A172 (cell line): ENCODE data around the gene H2AZ1. TPM values are rescaled to one million over a fixed set of nuclear protein-coding genes. Genes with fewer than 3 reads are reported as not detected.
"Not testable (repeated sequence)": the region's sequence is repeated elsewhere in the genome, so short reads cannot be mapped to it uniquely, and the experiment has no call there.

Experiments
- DNase-seq: peaks from one replicate; pipeline ENCODE4 v3.0.0-alpha.2; 2015; ENCODE audit warnings: low spot score
- total RNA-seq: library from RNA; depleted of rRNA; stranded (reverse); fragments of >200 nt; shearing (Covaris generic); gene quantifications from 2 replicates; pipeline ENCODE4 v1.2.3, GENCODE V29; 2014; rRNA removed

H2AZ1 gene
- total RNA-seq: 669 and 1,047 TPM in 2 replicates

DNA sequence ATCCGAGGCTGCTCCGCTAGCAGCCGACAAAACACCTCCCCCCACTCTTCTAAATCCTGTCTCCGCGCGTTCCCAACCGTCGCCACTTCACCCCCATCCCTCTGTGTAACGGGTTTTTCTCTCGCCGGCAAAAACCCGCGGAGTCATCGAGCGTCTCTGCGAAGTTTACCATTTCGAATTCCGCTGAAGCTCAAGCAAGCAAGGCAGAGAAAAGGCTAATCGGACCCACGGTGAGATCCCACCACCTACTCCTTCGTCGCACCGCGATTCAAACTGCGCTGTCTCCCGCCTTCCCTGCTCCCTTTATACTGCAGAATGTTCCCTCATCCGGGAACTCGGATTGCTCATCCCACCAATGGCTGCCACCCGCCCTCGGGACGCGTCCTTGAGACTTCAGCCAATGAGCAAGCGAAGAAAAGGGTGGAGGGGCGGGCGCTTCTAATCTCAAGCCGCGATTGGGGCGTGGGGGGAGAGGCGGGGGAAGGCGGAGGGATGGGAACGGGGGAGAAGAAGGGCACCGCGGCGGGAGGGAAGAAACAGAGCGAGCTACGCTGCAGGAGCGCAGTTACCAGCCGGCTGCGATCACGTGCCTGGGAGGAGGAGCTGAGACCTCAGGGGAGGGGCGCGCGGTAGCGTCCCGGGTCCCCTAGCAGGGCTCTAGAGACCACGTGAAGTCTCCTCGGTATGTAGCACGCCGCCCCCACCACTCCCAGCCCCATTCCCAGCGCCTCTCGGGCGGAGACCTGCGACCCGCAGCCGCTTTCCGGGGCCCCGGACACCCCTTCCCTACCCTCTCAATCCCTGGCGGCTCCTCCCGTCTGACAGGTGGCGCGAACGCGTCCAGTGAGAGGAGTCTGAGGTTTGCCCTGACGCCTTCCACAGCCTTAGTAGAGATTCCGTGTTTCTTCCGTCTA lies at the start of gene H2AZ1:
H2AZ1 (minus strand) TSS at position 277 of the 914 bp plus-strand sequence; CDS start at position 172, 105 bp downstream.
- DNase-seq: peak; percentile 96

DNA sequence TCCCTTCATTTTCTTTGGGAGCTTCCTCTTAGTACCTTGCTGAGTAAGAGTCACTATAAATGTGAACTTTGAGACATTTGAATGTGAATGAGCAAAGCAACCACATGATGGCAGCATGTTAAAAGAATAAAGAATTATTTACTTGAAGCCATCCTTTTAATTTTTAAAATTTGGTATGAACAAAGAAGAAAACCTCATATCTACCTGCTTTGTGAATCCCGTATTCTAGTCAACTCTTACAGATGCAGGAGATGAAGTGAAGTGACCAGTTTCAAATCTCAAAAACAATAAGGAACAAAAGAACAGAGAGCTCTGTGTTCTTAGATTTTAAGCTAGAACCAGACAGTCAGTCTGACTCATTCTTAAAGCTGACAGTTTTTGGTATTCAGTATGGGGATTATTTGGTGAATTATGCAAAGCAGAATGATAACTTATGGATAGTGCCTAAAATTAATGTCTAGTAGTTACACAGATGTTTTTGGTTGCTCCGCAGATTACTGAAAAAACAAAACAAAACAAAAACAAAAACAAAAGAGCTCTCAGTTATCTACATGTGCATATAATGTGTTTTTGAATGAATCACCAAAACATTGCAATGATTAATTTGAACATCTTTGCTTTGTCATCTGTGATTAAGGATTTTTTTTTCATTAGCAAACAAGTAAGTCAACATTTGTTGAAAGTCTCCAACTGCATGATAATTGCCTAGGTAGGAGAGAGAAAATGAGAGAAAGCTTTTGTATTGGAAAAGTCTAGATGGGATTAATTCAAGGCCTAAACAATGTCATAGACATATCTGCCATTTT lies 48.2 kb upstream of the H2AZ1 start:
- peak; percentile 31 for DNase-seq

DNA sequence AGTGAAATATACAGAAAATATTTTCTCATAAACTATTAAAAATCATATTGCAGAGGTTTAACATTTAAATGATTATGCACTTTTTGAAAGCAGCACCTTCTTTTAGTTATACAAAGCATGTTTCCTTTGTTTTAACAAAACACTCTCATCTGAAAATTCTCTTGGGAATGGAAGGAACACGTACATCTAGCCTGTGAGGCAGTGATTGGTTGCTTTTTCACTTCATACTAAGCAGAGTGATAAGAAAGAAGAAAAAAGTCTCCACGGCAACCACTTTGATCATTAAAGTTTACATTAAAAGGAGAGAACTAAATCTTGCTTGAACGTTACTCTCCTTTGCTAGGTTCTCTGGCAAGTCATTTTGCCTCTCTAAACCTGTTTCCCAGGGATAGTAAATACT lies 41.7 kb upstream of the H2AZ1 start:
- DNase-seq: no peak

DNA sequence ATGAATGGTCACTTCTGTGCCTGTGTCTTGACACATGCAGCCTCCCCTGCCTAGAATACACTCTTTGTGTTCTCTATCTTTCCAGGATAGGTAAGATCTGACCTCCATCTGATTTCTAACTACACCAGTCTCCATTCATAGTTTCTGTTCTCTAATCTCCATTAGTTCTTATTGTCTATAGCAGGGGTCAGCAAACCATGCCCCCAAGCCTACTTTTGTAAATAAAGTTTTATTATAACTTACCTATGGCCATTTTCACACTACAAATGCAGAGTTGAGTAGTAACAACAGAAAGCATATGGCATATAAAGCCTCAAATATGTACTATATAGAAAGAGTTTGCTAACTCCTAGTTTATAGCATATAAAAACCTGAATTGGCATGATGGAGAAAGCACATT lies 37.6 kb upstream of the H2AZ1 start:
- DNase-seq: no peak

DNA sequence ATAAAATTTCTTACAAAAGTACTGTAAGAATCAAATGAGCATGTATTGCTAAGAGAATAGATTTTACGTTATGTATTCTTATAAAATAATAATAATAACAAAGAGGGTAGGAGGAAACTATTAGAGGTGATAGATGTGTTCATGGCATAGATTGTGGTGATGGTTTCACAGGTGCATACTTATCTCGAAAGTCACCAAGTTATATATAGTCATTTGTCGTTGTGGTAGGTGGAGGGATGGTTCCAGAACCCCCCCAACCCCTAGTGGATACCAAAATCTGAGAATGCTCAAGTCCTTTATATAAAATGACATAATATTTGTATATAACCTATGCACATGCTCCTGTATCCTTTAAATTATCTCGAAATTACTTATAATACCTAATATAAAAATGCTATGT lies 36.7 kb upstream of the H2AZ1 start:
- no peak for DNase-seq

DNA sequence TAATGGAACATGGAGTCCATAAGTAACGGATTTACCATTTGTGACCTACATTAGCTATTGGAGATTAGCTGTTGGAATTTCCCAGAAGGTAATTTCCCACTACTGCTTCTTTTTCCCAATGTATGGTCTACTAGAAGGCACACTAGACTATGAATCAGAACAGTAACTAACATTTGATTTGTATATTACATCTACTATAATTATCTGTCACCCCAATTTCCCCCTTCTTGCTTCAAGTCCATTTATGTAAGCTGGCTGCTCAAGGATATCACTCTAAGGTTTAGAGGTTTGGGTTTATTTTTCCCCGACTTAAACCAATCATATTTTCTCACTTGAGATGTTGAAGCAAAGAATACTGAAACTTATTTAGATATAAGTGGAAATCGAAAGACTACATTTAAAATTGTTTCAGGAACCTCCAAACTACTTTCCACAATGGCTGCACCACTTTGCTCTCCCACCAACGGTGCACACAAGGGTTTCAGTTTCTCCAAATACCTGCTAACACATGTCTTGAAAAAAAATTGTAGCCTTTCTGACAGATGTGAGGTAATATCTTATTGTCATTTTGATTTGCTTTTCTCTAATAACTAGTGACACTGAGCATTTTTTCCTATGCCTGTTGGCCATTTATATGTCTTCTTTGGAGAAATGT lies 33.3 kb upstream of the H2AZ1 start:
- no peak for DNase-seq

DNA sequence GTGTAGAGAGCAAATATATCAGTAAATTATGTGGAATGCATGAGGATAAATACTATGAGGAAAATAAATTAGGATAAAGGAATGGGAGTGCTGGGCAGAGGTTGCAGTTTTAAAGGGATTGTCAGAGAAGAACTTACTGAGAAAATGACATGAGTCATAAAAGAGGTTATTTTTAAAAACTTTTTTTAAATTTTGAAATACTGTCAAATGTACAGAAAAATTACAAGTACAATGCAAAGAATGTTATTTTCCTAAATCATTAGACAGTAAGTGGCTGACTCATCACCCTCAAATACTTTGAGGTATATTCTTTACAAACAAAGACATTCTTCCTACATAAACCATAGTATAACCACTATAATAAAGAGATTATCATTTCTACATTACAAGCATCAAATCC lies 29.8 kb upstream of the H2AZ1 start:
- DNase-seq: no peak

DNA sequence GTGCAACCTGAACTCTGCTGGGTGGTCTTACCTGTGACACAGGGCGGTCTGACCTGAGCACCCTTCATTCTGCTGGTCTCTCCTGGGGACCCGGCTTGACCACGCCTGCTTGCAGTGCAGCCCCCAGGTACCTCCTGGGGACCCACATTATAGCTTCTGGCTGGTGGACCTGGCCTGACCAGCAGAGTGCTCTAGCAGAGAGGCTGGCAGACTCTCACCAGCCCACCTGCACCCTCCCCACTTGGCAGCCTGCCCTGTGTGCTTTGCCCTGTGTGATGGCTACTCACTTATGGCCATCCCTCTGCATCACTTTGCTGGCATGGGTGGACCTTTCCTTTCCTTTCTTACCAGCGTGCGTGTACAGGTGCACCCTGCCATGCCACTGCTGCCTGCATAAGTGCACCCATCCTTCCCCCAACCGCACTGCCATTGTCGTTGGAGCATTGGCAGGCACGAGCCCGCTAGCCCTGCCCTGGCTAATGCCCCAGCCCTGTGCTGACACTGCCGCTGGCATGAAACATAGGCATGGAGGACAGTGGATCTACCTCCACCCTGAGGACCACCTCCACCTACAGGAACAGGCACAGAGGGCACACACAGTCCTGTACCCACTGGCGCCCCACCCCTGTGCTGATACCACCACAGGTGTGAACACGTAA lies 21.5 kb upstream of the H2AZ1 start:
- no peak for DNase-seq

DNA sequence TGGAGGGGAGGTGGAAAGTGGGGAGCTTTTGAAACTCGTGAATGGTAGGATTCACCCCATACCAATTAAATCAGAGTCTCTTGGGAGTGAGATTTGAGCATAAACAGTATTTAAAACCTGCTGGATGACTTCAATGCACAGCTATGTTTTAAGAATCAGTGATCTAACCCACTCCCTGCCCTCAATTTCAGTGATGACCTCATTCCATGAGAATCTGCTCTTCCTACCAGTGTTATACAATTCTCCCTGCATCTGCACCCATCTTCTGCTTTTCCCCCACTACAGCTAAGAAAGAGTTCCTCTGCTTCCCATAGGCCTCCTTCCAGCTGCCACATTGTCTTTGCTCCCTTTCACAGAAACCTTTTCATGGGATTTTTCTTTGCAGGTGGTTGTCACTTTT lies 18.3 kb upstream of the H2AZ1 start:
- peak; percentile 72 for DNase-seq

DNA sequence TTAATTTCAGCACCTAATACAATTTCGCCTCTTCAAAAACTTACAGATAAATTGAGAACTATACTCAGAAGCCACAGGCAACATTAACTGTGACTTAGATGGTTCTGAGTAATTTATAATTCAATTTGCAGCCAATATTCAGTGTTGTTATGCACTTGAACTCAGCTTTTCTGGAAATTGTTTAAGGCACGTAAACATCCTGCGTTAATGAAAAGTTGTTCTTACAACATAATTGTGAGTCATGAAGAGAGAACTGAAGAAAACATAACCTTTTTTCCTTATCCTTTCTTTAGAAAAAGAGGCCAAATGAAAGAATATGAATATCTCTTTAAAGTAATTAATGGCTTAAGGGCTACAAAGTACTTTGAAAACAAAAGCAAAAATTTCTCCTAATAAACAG lies 16.6 kb upstream of the H2AZ1 start:
- no peak for DNase-seq

DNA sequence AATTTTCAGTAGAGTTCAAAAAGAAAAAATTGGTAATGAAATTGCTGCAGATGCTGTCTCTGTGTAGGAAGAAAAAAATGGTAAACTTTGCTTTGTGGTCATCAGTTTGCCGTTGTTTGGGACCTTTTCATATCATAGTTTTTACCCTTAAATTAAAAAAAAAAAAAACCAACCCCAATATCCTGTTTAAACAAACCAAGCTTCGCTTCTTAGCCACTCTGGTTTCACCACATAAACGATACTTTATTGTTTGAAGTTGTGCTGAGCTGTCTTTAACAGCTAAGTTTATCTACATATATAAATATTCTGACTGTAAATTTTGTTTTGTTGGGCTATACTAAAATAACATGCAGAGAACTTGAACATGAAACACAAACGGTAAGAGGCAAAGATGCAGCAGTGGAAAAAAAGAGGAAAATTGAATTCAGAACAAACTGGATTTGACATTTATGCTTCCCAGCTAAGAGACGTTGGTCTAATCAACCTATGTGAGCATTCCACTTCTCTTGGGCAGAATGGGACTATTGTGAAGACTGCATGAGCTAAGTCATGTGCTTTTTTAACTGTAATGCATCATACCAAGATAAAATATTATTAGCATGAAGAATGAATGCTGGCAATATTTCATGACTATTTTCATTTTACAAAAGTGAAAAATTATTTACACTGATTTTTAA lies 15.7 kb upstream of the H2AZ1 start:
- DNase-seq: no peak

DNA sequence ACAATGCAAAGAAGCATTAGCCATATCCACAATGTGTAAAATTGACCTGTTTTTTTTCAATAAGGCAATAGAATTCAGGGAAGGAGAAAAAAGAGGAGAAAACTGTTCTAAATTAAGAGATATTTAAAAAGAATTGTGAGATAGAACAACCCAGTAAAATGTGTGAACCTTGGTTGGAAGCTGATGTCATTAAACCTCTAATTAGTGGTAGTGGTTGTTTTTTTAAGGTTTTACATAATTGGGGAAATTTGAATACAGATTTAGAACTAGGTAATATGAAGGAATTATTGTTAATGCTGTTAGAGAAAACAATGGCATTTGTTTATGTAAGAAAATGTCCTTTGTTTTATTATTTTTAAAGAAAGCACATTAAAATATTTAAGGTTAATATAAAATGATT lies 15.1 kb upstream of the H2AZ1 start:
- DNase-seq: no peak

DNA sequence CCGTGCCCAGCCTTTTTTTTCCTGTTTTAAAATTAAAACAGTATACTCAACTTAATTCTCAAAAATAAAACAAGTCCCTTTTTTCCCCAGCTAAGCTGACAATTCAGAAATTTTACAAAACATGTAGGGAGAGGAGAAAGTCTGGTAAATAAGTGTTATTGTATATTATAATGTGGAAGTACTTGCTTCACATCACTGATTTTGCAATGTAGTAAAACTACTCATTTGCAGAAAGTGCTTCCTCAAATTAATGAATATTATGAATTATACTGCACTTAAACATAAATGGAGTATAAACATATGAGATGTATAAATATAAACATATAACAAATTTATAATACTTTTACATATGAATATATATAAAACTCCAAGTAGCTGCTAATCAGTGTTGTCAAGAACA lies 11.6 kb upstream of the H2AZ1 start:
- no peak for DNase-seq

DNA sequence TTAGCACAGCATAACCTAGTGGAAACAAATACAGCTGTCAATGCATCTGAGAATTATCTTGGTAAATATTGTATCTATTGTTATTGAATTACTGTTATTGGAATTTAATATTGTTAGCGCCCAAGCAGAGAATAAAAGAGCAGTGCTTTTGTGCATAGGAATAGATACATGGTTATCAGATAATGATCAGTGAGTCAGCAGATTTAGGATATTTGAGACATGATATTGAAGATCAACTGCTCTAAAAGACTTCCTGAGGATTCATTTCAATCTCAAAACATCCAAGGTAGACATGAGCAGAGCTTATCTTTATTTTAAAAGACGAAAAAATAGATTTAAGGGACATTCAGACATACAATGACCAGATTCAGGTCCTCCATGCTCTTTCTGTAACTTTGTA lies 10.6 kb upstream of the H2AZ1 start:
- DNase-seq: no peak

DNA sequence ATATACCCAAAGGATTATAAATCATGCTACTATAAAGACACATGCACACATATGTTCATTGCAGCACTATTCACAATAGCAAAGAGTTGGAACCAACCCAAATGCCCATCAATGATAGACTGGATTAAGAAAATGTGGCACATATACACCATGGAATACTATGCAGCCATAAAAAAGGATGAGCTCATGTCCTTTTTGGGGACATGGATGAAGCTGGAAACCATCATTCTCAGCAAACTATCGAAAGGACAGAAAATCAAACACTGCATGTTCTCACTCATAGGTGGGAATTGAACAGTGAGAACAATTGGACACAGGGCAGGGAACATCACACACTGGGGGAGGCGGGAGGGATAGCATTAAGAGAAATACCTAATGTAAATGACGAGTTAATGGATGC lies 8.1 kb upstream of the H2AZ1 start:
- not testable (repeated sequence) for DNase-seq

DNA sequence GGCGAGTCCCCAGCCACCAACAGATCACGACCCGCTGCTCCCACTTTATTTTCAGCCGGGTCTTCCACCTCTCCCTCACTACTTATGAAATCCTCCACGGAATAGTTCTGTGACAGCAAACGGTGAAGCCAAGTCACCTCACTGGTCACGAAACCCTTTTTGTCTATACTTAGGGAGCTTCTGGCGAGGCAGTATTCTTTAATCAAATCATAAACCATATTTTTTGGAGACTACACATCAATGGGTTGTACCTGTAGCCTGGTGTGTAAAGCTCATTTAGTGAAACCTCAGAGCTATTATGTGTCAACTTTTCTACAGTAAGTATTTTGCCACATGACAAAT lies 809 bp upstream of the H2AZ1 start:
- DNase-seq: no peak

DNA sequence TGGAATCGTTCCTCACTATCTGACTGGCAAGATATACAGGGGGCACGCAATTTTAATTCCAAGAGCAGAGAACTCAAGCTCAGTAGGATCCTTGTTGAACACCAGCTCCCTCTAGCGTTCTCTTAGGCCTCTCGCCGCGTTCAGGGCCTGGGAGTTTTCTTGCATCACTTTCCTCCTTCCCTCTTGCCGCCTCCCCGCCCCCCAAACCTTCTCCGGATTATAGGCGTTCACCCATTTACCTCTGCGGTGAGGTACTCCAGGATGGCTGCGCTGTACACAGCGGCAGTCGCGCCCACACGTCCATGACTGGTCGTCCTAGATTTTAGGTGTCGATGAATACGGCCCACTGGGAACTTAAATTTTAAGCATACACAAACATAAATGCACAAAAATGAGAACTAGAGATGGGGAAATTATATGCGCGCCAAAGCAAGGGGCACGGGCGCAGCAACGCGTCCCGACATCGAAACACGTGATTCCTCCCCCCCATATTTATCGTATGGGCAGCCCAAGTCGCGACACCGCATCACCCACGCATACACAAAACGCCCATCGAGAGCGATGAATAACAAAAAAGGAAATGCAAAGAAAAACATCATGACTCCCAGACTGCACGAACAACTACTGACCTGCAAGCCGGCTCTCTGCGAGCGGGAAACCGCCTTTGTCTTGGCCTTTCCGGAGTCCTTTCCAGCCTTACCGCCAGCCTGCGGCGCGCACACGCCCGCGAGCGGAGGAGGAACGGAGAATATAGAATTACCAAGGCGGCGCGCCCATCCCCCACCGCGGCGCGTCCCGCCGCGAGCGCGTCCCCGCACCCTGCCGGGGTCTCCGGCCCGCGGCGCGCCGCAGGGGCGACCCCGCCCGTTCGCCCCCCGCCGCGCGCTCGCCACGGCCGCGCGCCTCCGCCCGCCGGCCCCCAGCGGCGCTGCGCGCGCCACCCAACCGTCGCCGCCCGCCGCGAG lies 759 bp downstream of the H2AZ1 start:
- DNase-seq: peak; percentile 96

DNA sequence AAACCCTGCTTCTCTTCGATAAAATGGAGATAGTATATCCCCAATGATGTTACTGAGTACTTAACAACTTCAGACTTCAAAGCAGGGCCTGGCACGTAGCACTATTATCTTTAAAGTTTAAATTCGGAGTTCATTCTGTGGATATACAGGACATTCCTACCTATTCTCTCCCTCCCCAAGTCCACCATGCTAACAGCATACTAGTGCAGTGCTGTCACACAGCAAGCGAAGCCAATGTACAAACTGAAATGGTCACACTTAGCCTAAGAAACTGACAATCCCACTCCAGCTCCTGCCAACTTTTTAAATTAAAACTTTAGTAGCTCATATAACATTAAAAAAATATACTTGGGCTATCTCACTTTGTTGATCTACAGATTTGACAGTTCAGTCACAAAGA lies 2.5 kb downstream of the H2AZ1 start:
- no peak for DNase-seq

DNA sequence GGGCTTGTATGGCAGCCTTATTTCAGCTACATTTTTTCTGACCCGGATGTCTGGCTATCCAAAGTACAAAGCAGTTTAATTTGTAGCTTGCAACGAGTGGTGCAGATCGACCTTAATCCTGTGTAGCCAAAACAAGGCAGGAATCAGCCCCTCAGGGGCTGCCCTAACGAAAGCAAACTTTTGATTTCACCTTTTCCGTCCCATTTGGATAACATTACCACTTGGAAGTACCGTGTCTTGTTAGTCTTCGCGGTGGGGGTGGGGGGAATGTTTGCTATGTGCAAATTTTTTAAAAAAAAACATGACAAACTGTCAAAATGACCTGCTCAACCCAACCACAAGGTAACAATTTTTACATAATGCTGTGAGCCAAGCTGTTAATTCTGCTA lies 2.9 kb downstream of the H2AZ1 start:
- DNase-seq: no peak
